Measurements from ENCODE around the gene ARFGEF2. TPM values are rescaled to one million over a fixed set of nuclear protein-coding genes. Genes with fewer than 3 reads are reported as not detected.

The ARFGEF2 gene
- total and polyA plus RNA-seq, 12 donors, result 6.2 to 50.0 (median 41.8) TPM

DNA sequence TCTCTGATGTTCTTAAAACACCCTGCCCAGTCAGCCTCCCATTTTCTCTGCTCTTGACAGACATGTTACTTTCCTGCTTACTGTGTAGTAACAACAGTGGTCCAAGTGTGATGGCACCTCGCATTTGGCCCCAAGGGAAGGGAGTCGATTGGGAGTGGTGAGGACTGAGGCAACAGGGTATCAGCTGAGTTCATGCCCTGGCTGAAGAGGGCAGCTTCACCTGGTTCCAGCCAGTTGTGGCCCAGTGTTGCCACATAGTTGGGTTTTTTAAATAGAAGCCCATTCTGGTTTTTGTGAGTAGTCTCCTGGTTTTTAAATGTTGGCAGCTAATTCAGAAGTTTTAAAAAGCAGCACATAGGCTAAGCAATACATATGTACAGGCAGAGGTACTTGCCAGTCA, 37.2 kb downstream of the ARFGEF2 start:
- ATAC-seq, result no peak
- Histone ChIP-seq H3K9me3 (no peaks in the 10 kb centered on the region), H3K4me3 (no peak overlapping the region), H3K4me1 (peaks cover 0 to 16% (median 14%) of the 10 kb centered on the region in 9 donors), H3K27me3 (no peaks in the 10 kb centered on the region), H3K27ac (no peak overlapping the region), H3K36me3 (peaks cover 0 to 98% (median 26%) of the 10 kb centered on the region in 9 donors)
- TF ChIP-seq, protein P1, sequence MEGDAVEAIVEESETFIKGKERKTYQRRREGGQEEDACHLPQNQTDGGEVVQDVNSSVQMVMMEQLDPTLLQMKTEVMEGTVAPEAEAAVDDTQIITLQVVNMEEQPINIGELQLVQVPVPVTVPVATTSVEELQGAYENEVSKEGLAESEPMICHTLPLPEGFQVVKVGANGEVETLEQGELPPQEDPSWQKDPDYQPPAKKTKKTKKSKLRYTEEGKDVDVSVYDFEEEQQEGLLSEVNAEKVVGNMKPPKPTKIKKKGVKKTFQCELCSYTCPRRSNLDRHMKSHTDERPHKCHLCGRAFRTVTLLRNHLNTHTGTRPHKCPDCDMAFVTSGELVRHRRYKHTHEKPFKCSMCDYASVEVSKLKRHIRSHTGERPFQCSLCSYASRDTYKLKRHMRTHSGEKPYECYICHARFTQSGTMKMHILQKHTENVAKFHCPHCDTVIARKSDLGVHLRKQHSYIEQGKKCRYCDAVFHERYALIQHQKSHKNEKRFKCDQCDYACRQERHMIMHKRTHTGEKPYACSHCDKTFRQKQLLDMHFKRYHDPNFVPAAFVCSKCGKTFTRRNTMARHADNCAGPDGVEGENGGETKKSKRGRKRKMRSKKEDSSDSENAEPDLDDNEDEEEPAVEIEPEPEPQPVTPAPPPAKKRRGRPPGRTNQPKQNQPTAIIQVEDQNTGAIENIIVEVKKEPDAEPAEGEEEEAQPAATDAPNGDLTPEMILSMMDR (IDR thresholded peaks at IDR 0.05), result no peak
- intact Hi-C loops (cut with DNase I), result no loop called here
- DNase-seq, result no peak
- 95 to 98% methylated on average over 2 of the region's 2 CpGs for WGBS, 2 donors

DNA sequence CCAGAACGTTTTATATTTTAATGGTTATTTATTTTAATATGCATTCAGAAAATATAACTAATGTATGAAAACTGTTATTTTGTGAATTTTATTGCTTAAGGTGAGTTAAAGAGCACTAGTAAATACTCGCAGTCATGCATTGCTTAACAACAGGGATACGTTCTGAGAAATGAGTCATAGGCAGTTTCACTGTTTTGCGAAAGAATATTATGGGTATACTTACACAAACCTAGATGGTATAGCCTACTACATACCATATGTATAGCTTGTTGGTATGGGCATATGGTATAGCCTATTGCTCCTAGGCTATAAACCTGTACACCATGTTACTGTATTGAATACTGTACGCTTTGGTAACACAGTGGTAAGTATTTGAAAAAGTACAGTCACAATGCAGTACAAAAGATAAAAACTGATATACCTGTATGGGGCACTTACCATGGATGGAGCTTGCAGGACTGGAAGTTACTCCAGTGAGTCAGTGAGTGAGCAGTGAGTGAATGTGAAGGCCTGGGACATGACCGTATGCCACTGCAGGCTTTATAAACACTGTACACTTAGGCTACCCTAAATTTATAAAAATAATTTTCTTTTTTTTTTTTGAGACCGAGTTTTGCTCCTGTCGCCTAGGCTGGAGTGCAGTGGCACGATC, 38.5 kb downstream of the ARFGEF2 start:
- H3K36me3 ChIP-seq, result peaks cover 0 to 98% (median 19%) of the 10 kb centered on the region in 9 donors
- no peaks in the 10 kb centered on the region for H3K27me3 ChIP-seq
- WGBS, 2 donors, result 93 to 98% methylated on average over 9 of the region's 9 CpGs
- no peaks in the 10 kb centered on the region for H3K9me3 ChIP-seq
- TF ChIP-seq, protein P1 (IDR thresholded peaks at IDR 0.05), result no peak
- H3K27ac ChIP-seq, result no peak overlapping the region
- peaks cover 0 to 16% (median 14%) of the 10 kb centered on the region in 9 donors for H3K4me1 ChIP-seq
- DNase-seq (no peak), ATAC-seq (no peak)
- H3K4me3 ChIP-seq, result no peak overlapping the region
- intact Hi-C loops (cut with DNase I), result no loop called here

DNA sequence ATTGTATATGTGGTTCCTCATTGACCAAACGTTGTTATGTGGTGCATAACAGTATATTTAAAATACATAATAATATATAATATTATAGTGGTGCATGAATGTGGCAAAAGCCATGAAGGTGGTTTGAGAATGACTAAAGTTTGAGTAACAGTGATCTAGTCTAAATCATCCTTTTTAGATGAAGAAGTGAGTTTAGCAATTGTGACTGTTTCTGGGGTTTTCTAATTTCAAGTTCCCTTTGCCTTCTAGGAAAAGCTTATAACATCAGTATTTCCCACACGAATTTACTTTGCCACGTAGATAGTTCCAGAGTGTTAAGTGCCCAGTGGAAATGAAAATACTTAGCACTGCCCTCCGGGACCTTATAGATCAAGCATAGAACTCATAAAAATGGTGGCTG, 40.9 kb downstream of the ARFGEF2 start:
- ATAC-seq (no peak), DNase-seq (no peak)
- WGBS, 2 donors, result 94 to 95% methylated on average over 4 of the region's 4 CpGs
- TF ChIP-seq, protein P1 (IDR thresholded peaks at IDR 0.05), result no peak
- Histone ChIP-seq H3K4me3 (no peak overlapping the region), H3K36me3 (peaks cover 0 to 97% (median 23%) of the 10 kb centered on the region in 9 donors), H3K27ac (no peak overlapping the region), H3K9me3 (no peaks in the 10 kb centered on the region), H3K27me3 (no peaks in the 10 kb centered on the region), H3K4me1 (peaks cover 0 to 16% (median 7%) of the 10 kb centered on the region in 9 donors)
- intact Hi-C loops (cut with DNase I), result no loop called here

DNA sequence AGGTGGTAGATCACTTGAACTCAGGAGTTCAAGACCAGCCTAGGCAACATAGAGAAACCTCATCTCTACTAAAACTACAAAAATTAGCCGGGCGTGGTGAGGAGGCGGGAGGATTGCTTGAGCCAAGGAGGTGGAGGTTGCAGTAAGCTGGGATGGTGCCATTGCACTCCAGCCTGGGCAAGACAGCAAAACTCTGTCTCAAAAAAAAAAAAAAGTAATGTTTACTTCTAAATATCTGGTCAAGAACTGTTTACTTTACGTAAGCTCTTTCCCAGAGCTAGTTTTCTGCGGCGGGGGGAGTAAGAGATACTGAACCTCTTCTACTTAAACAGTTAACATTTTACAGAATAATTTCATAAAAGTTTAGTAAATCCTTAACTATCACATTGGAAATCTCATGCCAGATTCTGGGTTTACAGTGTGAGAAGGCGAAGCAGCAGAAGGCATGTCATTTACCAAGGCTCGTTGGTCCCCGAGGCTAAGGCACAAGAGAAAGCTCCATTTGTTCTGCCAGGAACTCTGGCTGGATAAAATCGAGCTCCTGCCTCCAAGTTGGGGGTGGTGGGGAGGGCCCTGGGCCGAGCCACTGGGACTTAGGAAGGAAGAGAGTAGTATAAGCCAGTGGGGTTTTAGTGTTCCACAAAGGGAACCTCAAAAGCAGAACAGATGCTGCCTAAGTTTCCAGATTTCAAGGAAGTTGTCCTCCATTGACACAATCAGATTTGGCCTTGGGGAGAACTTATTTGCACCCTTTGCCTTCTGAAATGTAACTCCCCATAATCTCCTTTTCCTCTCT, 41.7 kb downstream of the ARFGEF2 start:
- intact Hi-C loops (cut with DNase I), result no loop called here
- H3K9me3 ChIP-seq, result no peaks in the 10 kb centered on the region
- peak in 1 of 8 donors; percentile 27 for ATAC-seq
- peak overlapping the region in 1 of 10 donors; percentile 27 for H3K27ac ChIP-seq
- WGBS, 2 donors, result 84 to 90% methylated on average over 11 of the region's 11 CpGs
- no peaks in the 10 kb centered on the region for H3K27me3 ChIP-seq
- TF ChIP-seq, protein P1 (IDR thresholded peaks at IDR 0.05), result no peak
- peaks cover 0 to 9% (median 0%) of the 10 kb centered on the region in 9 donors for H3K4me1 ChIP-seq
- H3K36me3 ChIP-seq, result peaks cover 0 to 97% (median 22%) of the 10 kb centered on the region in 9 donors
- no peak overlapping the region for H3K4me3 ChIP-seq
- no peak for DNase-seq
